Neural progenitor cell (in vitro differentiated cells): ENCODE measurements around the gene APBB2.

Experiments used
- EZH2 ChIP-seq: fragments of 200-600 bp; sonication (generic); IDR thresholded peaks from 2 replicates; pipeline ENCODE4 v1.6.1; 2017; ENCODE audit warnings: antibody characterized with exemption, mild to moderate bottlenecking, moderate library complexity
- TF ChIP-seq, protein P1 (sequence below): fragments of 200-600 bp; sonication (generic); IDR thresholded peaks from 2 replicates; pipeline ENCODE4 v1.5.1; 2017; ENCODE audit warnings: antibody characterized with exemption, mild to moderate bottlenecking

DNA sequence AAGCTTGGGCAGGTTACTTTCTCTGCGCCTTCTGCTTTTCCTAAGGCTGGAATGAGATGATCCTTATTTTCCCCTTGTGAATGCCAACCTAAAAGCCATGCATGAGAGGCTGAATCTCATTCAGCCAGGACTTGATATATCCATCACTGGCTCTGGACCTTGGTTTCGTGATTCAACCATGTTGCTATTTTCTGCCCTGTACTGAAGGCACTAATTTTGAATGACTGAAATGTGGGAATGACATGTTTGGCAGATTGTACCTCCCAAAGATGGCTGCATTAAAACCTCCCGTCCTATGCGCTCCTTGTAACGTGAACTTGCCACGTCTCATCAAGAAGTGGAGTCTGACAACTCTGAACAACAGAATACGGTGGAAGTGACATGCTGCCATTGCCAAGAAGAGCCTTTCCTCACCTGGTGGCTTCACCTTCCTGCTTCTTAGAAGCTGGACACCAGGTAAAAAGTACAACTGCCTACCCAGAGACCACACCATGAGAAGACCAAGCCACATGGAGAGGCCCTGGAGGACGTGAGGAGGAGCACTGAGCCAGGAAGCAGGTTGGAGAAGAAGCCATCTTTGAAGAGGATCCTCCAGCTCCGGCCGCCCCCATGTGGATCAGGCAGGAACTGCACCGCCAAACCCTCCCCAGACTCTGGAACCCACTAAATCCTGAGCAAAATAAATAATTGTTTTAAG lies 290.1 kb downstream of the APBB2 start:
- TF ChIP-seq, protein P1, sequence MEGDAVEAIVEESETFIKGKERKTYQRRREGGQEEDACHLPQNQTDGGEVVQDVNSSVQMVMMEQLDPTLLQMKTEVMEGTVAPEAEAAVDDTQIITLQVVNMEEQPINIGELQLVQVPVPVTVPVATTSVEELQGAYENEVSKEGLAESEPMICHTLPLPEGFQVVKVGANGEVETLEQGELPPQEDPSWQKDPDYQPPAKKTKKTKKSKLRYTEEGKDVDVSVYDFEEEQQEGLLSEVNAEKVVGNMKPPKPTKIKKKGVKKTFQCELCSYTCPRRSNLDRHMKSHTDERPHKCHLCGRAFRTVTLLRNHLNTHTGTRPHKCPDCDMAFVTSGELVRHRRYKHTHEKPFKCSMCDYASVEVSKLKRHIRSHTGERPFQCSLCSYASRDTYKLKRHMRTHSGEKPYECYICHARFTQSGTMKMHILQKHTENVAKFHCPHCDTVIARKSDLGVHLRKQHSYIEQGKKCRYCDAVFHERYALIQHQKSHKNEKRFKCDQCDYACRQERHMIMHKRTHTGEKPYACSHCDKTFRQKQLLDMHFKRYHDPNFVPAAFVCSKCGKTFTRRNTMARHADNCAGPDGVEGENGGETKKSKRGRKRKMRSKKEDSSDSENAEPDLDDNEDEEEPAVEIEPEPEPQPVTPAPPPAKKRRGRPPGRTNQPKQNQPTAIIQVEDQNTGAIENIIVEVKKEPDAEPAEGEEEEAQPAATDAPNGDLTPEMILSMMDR = peak; percentile 77
- TF ChIP-seq EZH2 = no peak
